Uterus (tissue), 4 donors: ENCODE data around the gene TWNK. TPM values are rescaled to one million over a fixed set of nuclear protein-coding genes. Genes with fewer than 3 reads are reported as not detected.

Experiments
- DNase-seq, 2 donors: peaks; one replicate each; pipeline ENCODE4 v3.0.0-alpha.2; 2019 to 2020
- H3K27ac ChIP-seq, 2 donors: fragments of 200-600 bp; sonication (generic); 1 replicate in 1 of 2; 2 replicates in 1 of 2; pipeline ENCODE4 v1.5.1; 2016 to 2018
- H3K27me3 ChIP-seq, 2 donors: fragments of 200-600 bp; sonication (generic); one replicate each; pipeline ENCODE4 v1.5.1; 2018 to 2019; ENCODE audit warnings: control low read depth in 1 of 2
- H3K36me3 ChIP-seq, 2 donors: fragments of 200-600 bp; sonication (generic); one replicate each; pipeline ENCODE4 v1.5.1; 2019; ENCODE audit warnings: control low read depth in 1 of 2
- H3K4me1 ChIP-seq, 2 donors: fragments of 200-600 bp; sonication (generic); one replicate each; pipeline ENCODE4 v1.5.1; 2018 to 2019; ENCODE audit warnings: control low read depth in 1 of 2
- H3K4me3 ChIP-seq, 2 donors: fragments of 200-600 bp; sonication (generic); 1 replicate in 1 of 2; 2 replicates in 1 of 2; pipeline ENCODE4 v1.5.1; 2018 to 2019; ENCODE audit warnings: mild to moderate bottlenecking in 1 of 2
- H3K9me3 ChIP-seq, 2 donors: fragments of 200-600 bp; sonication (generic); one replicate each; pipeline ENCODE4 v1.5.1; 2019; ENCODE audit warnings: control low read depth in 1 of 2
- CTCF ChIP-seq, 4 experiments: fragments of 200-600 bp in 2 of 4; fragments of 450-650 bp in 2 of 4; sonication (generic) in 2 of 4; IDR thresholded peaks; one replicate each; pipeline ENCODE4 v1.5.1; 2016 to 2019; ENCODE audit warnings: antibody characterized with exemption in 4 of 4, mild to moderate bottlenecking in 2 of 4, moderate library complexity in 1 of 4
- POLR2A ChIP-seq, 2 donors: fragments of 450-650 bp; IDR thresholded peaks; one replicate each; pipeline ENCODE4 v1.6.1; 2016; ENCODE audit warnings: antibody characterized with exemption in 2 of 2, mild to moderate bottlenecking in 1 of 2, moderate library complexity in 1 of 2
- intact Hi-C: fragments of 100-400 bp; cut with DNase I; formaldehyde crosslinking; loops from one replicate; pipeline ENCODE4 v1.15.1; 2023; ENCODE audit warnings: low total_unique reads
- total RNA-seq, 4 donors: library from RNA; depleted of rRNA in 3 of 4; stranded (reverse); fragments of >200 nt in 3 of 4; gene quantifications; one replicate each; pipeline versions ENCODE4 v1.1.0 to v1.2.4, GENCODE V29; 2014 to 2023
- donor health status: DM: yes; HTN: yes; CAD: no.

Gene TWNK
- total RNA-seq, 4 donors from 2014 or later, result 0.51 to 11.8 (median 6.2) TPM

DNA sequence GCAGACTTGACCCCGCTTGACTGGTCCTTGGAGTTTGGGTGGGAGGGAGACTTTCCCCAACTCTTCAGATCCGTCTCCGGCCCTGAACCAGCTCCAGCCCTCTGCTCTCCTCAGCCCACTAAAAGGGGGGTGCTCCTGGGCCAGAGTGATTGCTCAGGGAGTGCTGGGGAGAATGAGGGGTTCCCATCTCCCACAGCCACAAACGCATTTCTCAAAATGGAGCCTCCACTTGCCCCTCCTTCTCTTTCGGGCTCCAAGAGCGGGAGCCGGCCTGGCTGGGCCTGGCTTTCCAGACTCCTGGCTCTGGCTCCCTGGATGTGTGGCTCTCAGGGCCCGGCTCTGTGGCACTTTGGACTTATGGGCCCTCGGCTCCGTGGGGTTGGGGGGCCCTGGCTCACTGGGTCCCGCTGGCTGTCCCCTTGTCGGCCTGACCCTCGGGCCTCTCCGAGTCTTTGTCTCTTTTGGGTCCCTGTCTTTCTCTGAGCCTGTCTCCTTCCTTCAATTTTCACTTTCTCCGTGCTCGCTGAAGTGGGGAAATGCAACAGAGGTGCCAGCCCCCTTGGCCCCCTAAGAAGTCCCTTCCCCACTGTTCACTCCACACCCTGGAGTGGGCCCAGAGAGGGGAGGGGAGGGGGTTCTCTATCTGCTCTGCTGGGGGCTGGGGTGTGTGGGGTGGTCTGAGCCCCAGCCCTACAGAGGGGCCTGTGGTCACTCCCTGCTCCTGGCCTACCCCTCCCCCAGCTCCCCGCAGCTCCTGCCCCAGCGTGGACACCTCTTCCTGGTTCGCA, 13.0 kb downstream of the TWNK start:
- DNase-seq, result peak in 1 of 2 donors; percentile 40
- no peaks in the 10 kb centered on the region for H3K27me3 ChIP-seq
- H3K9me3 ChIP-seq, result no peaks in the 10 kb centered on the region
- peaks cover 0 to 11% of the 10 kb centered on the region in 2 donors for H3K4me1 ChIP-seq
- peak overlapping the region; percentile 100 for H3K27ac ChIP-seq
- no peaks in the 10 kb centered on the region for H3K36me3 ChIP-seq
- H3K4me3 ChIP-seq, result peak overlapping the region; percentile 88 to 93
- TF ChIP-seq CTCF (IDR thresholded peaks at IDR 0.05) (no peak), POLR2A (IDR thresholded peaks at IDR 0.05) (no peak)
- intact Hi-C loops, result no loop called here

- peak; percentile 90 to 95 for DNase-seq
- Histone ChIP-seq H3K9me3 (no peaks in the 10 kb centered on the region), H3K4me1 (peaks cover 0 to 11% of the 10 kb centered on the region in 2 donors), H3K27ac (peak overlapping the region; percentile 100), H3K36me3 (no peaks in the 10 kb centered on the region), H3K4me3 (peak overlapping the region; percentile 88 to 93), H3K27me3 (no peaks in the 10 kb centered on the region)
- TF ChIP-seq CTCF (IDR thresholded peaks at IDR 0.05), result peak in 2 of 4 experiments; percentile 8 to 16
- TF ChIP-seq POLR2A (IDR thresholded peaks at IDR 0.05), result peak; percentile 80 to 89
- intact Hi-C loops, result no loop called here
Measured at GRCh38 chr10:101000915-101001658, 13.7 kb downstream of the TWNK start.

- Histone ChIP-seq H3K36me3 (no peaks in the 10 kb centered on the region), H3K27me3 (no peaks in the 10 kb centered on the region), H3K9me3 (no peaks in the 10 kb centered on the region), H3K4me1 (peaks cover 0 to 11% of the 10 kb centered on the region in 2 donors), H3K27ac (peak overlapping the region; percentile 100), H3K4me3 (peak overlapping the region; percentile 8 to 88)
- intact Hi-C loops, result no loop called here
- no peak for TF ChIP-seq CTCF (IDR thresholded peaks at IDR 0.05)
- no peak for TF ChIP-seq POLR2A (IDR thresholded peaks at IDR 0.05)
- DNase-seq, result no peak
Measured at GRCh38 chr10:101001659-101002035, 14.3 kb downstream of the TWNK start.

DNA sequence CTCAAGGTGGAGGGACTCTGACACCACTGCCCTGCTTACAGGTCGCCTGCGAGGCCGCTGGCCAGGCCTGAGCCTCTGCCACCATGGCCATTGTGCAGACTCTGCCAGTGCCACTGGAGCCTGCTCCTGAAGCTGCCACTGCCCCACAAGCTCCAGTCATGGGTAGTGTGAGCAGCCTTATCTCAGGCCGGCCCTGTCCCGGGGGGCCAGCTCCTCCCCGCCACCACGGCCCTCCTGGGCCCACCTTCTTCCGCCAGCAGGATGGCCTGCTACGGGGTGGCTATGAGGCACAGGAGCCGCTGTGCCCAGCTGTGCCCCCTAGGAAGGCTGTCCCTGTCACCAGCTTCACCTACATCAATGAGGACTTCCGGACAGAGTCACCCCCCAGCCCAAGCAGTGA, 15.1 kb downstream of the TWNK start:
- no peaks in the 10 kb centered on the region for H3K27me3 ChIP-seq
- no peaks in the 10 kb centered on the region for H3K9me3 ChIP-seq
- intact Hi-C loops, result no loop called here
- no peak for DNase-seq
- H3K27ac ChIP-seq, result peak overlapping the region; percentile 100
- H3K4me1 ChIP-seq, result peaks cover 0 to 11% of the 10 kb centered on the region in 2 donors
- no peak for TF ChIP-seq POLR2A (IDR thresholded peaks at IDR 0.05)
- H3K4me3 ChIP-seq, result no peak overlapping the region
- H3K36me3 ChIP-seq, result no peaks in the 10 kb centered on the region

- no peak overlapping the region for H3K4me3 ChIP-seq
- no peak for TF ChIP-seq POLR2A (IDR thresholded peaks at IDR 0.05)
- no peak for TF ChIP-seq CTCF (IDR thresholded peaks at IDR 0.05)
- H3K27me3 ChIP-seq, result no peaks in the 10 kb centered on the region
- peaks cover 6 to 11% of the 10 kb centered on the region in 2 donors for H3K4me1 ChIP-seq
- intact Hi-C loops, result no loop called here
- H3K36me3 ChIP-seq, result no peaks in the 10 kb centered on the region
- no peak overlapping the region for H3K27ac ChIP-seq
- no peaks in the 10 kb centered on the region for H3K9me3 ChIP-seq
- DNase-seq, result no peak
Measured at GRCh38 chr10:101003639-101004206, 16.4 kb downstream of the TWNK start.
